AG04449 (cell line): ENCODE data around the gene MAP10.

ENCODE experiments used
- CTCF ChIA-PET: fragments of 350-600 bp; formaldehyde crosslinking; extraction: SDS; loops from one replicate; lab custom pipeline; 2021; ENCODE audit warnings: antibody characterized with exemption; lab: Yijun Ruan, JAX
- POLR2A ChIA-PET: fragments of 400-600, 350-600 bp; formaldehyde crosslinking; extraction: SDS; loops from one replicate; lab custom pipeline; 2020; ENCODE audit warnings: antibody characterized with exemption, inconsistent platforms; lab: Yijun Ruan, JAX
- DNase-seq: peaks from one replicate; pipeline ENCODE4 v3.0.0-alpha.2; 2010; ENCODE audit warnings: low read depth, low spot score
- H3K4me3 ChIP-seq: 2 replicates; pipeline ENCODE4 v1.5.1; 2011; ENCODE audit warnings: low read depth, mild to moderate bottlenecking, control low read depth, low read length
- CTCF ChIP-seq: IDR thresholded peaks from one replicate; pipeline ENCODE4 v1.5.1; 2011; ENCODE audit warnings: mild to moderate bottlenecking, moderate library complexity, low read length, control low read depth, inconsistent platforms; ENCODE audit not compliant: insufficient read depth; ENCODE audit errors: missing control alignments

MAP10 gene

GRCh38 chr1:232822530-232822929 is 17.3 kb downstream of the MAP10 start:
- no peak for TF ChIP-seq CTCF
- no peak for DNase-seq
- ChIA-PET CTCF (no interaction called here), POLR2A (no interaction called here)
- no peak overlapping the region for H3K4me3 ChIP-seq

GRCh38 chr1:232826318-232826717 is 21.1 kb downstream of the MAP10 start:
- DNase-seq, result no peak
- H3K4me3 ChIP-seq, result no peak overlapping the region
- POLR2A ChIA-PET, result no interaction called here
- no peak for TF ChIP-seq CTCF
- CTCF ChIA-PET, result no interaction called here

- H3K4me3 ChIP-seq, result no peak overlapping the region
- POLR2A ChIA-PET, result no interaction called here
- DNase-seq, result no peak
- TF ChIP-seq CTCF, result no peak
- CTCF ChIA-PET, result no interaction called here
Measured at GRCh38 chr1:232830661-232831060, 25.4 kb downstream of the MAP10 start.

- POLR2A ChIA-PET, result no interaction called here
- no peak for TF ChIP-seq CTCF
- DNase-seq, result no peak
- CTCF ChIA-PET, result no interaction called here
- no peak overlapping the region for H3K4me3 ChIP-seq
Measured at GRCh38 chr1:232831895-232832294, 26.7 kb downstream of the MAP10 start.

- no peak for DNase-seq
- POLR2A ChIA-PET, result no interaction called here
- CTCF ChIA-PET, result no interaction called here
Measured at GRCh38 chr1:232834066-232834465, 28.9 kb downstream of the MAP10 start.

GRCh38 chr1:232835166-232835565 is 29.9 kb downstream of the MAP10 start:
- ChIA-PET POLR2A (no interaction called here), CTCF (no interaction called here)
- no peak overlapping the region for H3K4me3 ChIP-seq
- TF ChIP-seq CTCF, result no peak
- DNase-seq, result no peak

More at GRCh38 chr1:232834066-232834465, 28.9 kb downstream of the MAP10 start:
- H3K4me3 ChIP-seq, result no peak overlapping the region
- no peak for TF ChIP-seq CTCF
